Activated CD8-positive, alpha-beta memory T cell treated with anti-CD3 and anti-CD28 coated beads, Interleukin-2, amount 10 ng/mL, durations not matched to agents 7 days and 5 days (primary cell): ENCODE measurements around the gene SLC25A21. TPM values are rescaled to one million over a fixed set of nuclear protein-coding genes. Genes with fewer than 3 reads are reported as not detected.

Source experiments
- ATAC-seq: fragments of 150-1000 bp; cut with Tn5 transposase; one replicate; pipeline ENCODE4 v1.10.0; 2021; ENCODE audit warnings: moderate library complexity
- CTCF ChIA-PET: fragments of 350-600 bp; sonication (Branson Sonifier 250); formaldehyde crosslinking; loops from one replicate; lab custom pipeline; 2021; ENCODE audit warnings: antibody characterized with exemption; lab: Charles Lee
- DNase-seq: peaks from one replicate; pipeline ENCODE4 v3.0.0-alpha.2; 2020
- H3K27ac Mint-ChIP-seq: one replicate; pipeline ENCODE4 v1.8.0; 2021; ENCODE audit warnings: mild to moderate bottlenecking, mixed read lengths
- H3K27me3 Mint-ChIP-seq: one replicate; pipeline ENCODE4 v1.8.0; 2021; ENCODE audit warnings: mixed read lengths
- H3K36me3 Mint-ChIP-seq: one replicate; pipeline ENCODE4 v1.8.0; 2021; ENCODE audit warnings: mild to moderate bottlenecking, mixed read lengths
- H3K4me1 Mint-ChIP-seq: one replicate; pipeline ENCODE4 v1.8.0; 2021; ENCODE audit warnings: mixed read lengths
- H3K4me3 Mint-ChIP-seq: one replicate; pipeline ENCODE4 v1.8.0; 2021; ENCODE audit warnings: mild to moderate bottlenecking, moderate library complexity, mixed read lengths
- H3K9me3 Mint-ChIP-seq: one replicate; pipeline ENCODE4 v1.8.0; 2022; ENCODE audit warnings: low read depth, mixed read lengths
- microRNA-seq: library from miRNA; unstranded; fragments of <30 nt; microRNA quantifications from one replicate; pipeline ENCODE4 v1.2.0, GENCODE V29; 2022
- total RNA-seq, 2 experiments: library from RNA; stranded (reverse); gene quantifications; one replicate each; pipeline ENCODE4 v1.2.3, GENCODE V29; 2021

Gene SLC25A21
- total RNA-seq, 2 experiments from 2014 or later, result not detected

DNA sequence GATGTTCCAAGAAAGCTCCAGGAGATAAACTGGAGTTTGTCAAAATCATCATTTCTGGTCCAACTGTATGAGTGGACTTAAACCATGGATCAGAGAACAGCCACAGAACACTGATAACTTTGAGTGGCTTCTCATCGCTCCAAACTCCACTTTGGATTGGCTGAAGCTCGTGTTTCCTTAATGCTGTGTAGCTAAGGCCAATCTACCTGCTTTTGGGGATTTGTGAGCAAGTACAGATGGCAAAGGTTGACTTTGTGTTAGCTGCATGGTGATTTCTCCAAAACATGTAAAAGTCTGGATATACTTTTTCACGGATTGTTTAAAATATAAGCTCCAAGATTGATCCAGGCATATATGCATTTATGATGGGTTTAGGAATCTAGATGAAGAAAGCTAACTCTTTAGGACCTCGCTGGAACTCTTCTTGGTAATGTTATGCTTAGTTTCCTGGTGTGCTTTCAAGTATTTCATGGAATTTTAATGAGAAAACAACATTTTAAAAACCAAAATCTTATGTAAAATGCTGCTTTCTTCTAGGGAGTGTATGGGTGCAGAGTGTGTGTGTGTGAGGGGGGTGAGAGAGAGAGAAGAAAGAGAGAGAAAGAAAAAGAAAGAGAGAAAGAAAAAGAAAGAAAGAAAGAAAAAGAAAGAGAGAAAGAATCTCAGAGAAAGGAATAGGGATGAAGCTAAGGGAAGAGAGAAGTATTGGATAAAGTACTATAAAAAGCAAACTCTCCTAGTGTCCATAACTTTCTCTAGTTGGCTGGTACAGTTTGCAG is 522.3 kb downstream of the SLC25A21 start:
- Mint-ChIP-seq H3K27me3 (peaks cover 82% of the 10 kb centered on the region), H3K9me3 (no peaks in the 10 kb centered on the region), H3K4me3 (no peak overlapping the region), H3K4me1 (no peaks in the 10 kb centered on the region), H3K27ac (no peak overlapping the region), H3K36me3 (peaks cover 2% of the 10 kb centered on the region)
- ATAC-seq (no peak), DNase-seq (no peak)
- CTCF ChIA-PET, result no interaction called here

GRCh38 chr14:36647824-36648753 is 524.3 kb downstream of the SLC25A21 start:
- CTCF ChIA-PET, result no interaction called here
- peaks cover 66% of the 10 kb centered on the region for H3K27me3 Mint-ChIP-seq
- no peak for ATAC-seq
- no peak overlapping the region for H3K4me3 Mint-ChIP-seq
- no peak for DNase-seq
- H3K27ac Mint-ChIP-seq, result no peak overlapping the region
- no peaks in the 10 kb centered on the region for H3K9me3 Mint-ChIP-seq
- H3K36me3 Mint-ChIP-seq, result peaks cover 2% of the 10 kb centered on the region
- H3K4me1 Mint-ChIP-seq, result no peaks in the 10 kb centered on the region

DNA sequence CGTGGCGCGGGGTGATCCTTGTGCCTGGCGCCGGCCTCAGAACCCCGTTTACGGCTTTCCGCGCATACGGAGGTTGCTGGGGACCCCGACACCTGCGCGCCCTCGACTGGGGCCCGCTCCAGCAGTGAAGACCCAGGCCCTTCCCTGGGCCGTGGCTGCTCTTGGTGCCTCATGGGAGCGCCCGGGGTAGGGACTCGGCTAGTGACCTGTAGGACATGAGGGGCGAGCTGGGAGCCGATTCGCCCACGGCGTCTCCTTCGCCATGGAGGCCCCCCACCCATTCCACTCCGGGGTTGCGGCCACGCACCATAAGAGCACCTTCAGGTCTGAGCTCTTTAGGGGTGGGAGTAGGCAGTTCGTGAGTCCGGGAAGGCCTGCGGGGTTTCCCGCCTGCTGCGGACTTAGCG is 525.0 kb downstream of the SLC25A21 start:
- H3K27ac Mint-ChIP-seq, result no peak overlapping the region

GRCh38 chr14:36646664-36647416 is 525.6 kb downstream of the SLC25A21 start:
- Mint-ChIP-seq H3K9me3 (no peaks in the 10 kb centered on the region), H3K27me3 (peaks cover 56% of the 10 kb centered on the region), H3K27ac (no peak overlapping the region), H3K36me3 (peaks cover 2% of the 10 kb centered on the region), H3K4me3 (no peak overlapping the region), H3K4me1 (no peaks in the 10 kb centered on the region)
- DNase-seq (no peak), ATAC-seq (no peak)
- CTCF ChIA-PET, result no interaction called here

More for the DNA sequence above, 525.0 kb downstream of the SLC25A21 start:
- CTCF ChIA-PET, result no interaction called here
- ATAC-seq, result no peak
- Mint-ChIP-seq H3K27me3 (peaks cover 60% of the 10 kb centered on the region), H3K4me3 (no peak overlapping the region), H3K4me1 (no peaks in the 10 kb centered on the region), H3K36me3 (peaks cover 2% of the 10 kb centered on the region), H3K9me3 (no peaks in the 10 kb centered on the region)
- no peak for DNase-seq

GRCh38 chr14:36633580-36633979 is 538.8 kb downstream of the SLC25A21 start:
- H3K4me3 Mint-ChIP-seq, result no peak overlapping the region
- no peaks in the 10 kb centered on the region for H3K4me1 Mint-ChIP-seq
- no peaks in the 10 kb centered on the region for H3K36me3 Mint-ChIP-seq
- no peak for DNase-seq
- CTCF ChIA-PET, result no interaction called here
- no peaks in the 10 kb centered on the region for H3K9me3 Mint-ChIP-seq
- no peak overlapping the region for H3K27ac Mint-ChIP-seq
- ATAC-seq, result no peak
- H3K27me3 Mint-ChIP-seq, result peaks cover 2% of the 10 kb centered on the region

Small RNA genes within 50 kb of the gene (microRNA-seq; reads per million reads assigned to microRNA genes)
- not detected for gene MIR4503

Other genes starting within 250 kb of the SLC25A21 start
- gene MIPOL1, start 25.3 kb upstream of the SLC25A21 start, total RNA-seq, result not detected